GM10847 (cell line): Measurements from ENCODE around the gene LOXL3.

Experiments
- POLR2A ChIP-seq: IDR thresholded peaks from 2 replicates; pipeline ENCODE4 v1.6.1; 2011; ENCODE audit not compliant: insufficient read length; ENCODE audit errors: extremely low read depth

The LOXL3 gene

GRCh38 chr2:74544634-74545033 lies 9.1 kb downstream of the LOXL3 start:
- no peak for TF ChIP-seq POLR2A

GRCh38 chr2:74542978-74543377 lies 10.8 kb downstream of the LOXL3 start:
- TF ChIP-seq POLR2A: no peak

GRCh38 chr2:74540291-74540690 lies 13.5 kb downstream of the LOXL3 start:
- TF ChIP-seq POLR2A: no peak

GRCh38 chr2:74538881-74539339 lies 14.8 kb downstream of the LOXL3 start:
- TF ChIP-seq POLR2A: no peak

- TF ChIP-seq POLR2A: no peak
Observed at GRCh38 chr2:74537140-74537539, 16.6 kb downstream of the LOXL3 start.

- no peak for TF ChIP-seq POLR2A
Observed at GRCh38 chr2:74536166-74536950, 17.4 kb downstream of the LOXL3 start.

- TF ChIP-seq POLR2A: no peak
Observed at GRCh38 chr2:74535440-74535965, 18.2 kb downstream of the LOXL3 start.

- TF ChIP-seq POLR2A: no peak
Observed at GRCh38 chr2:74534411-74534810, 19.3 kb downstream of the LOXL3 start.

GRCh38 chr2:74533464-74533863 lies 20.3 kb downstream of the LOXL3 start:
- no peak for TF ChIP-seq POLR2A

GRCh38 chr2:74532222-74532621 lies 21.5 kb downstream of the LOXL3 start:
- no peak for TF ChIP-seq POLR2A

GRCh38 chr2:74531666-74532065 lies 22.1 kb downstream of the LOXL3 start:
- no peak for TF ChIP-seq POLR2A

- no peak for TF ChIP-seq POLR2A
Observed at GRCh38 chr2:74530239-74531187, 23.2 kb downstream of the LOXL3 start.

- TF ChIP-seq POLR2A: peak; percentile 89
Observed at GRCh38 chr2:74529357-74530238, 24.1 kb downstream of the LOXL3 start, which contains the start of the genes AUP1 and HTRA2. Gene AUP1 (minus strand): TSS chr2:74529706. CDS start chr2:74529629, 77 bp downstream. Gene HTRA2 (plus strand): TSS chr2:74529933. CDS start chr2:74530007, 74 bp downstream.

- no peak for TF ChIP-seq POLR2A
Observed at GRCh38 chr2:74528600-74529356, 25.0 kb downstream of the LOXL3 start.

GRCh38 chr2:74527741-74528140 lies 26.0 kb downstream of the LOXL3 start:
- TF ChIP-seq POLR2A: no peak
